SK-N-SH (cell line): Measurements from ENCODE around the gene MACROD2. TPM values are rescaled to one million over a fixed set of nuclear protein-coding genes. Genes with fewer than 3 reads are reported as not detected.

Experiments used
- CTCF ChIA-PET: fragments of 300-600, 350-600 bp; formaldehyde crosslinking; extraction: SDS; loops from one replicate; lab custom pipeline; 2021; lab: Yijun Ruan, JAX
- POLR2A ChIA-PET: fragments of 350-600 bp; sonication (Branson Sonifier 250); formaldehyde crosslinking; extraction: SDS; loops from one replicate; lab custom pipeline; 2020; ENCODE audit warnings: antibody characterized with exemption, inconsistent platforms; lab: Yijun Ruan, JAX
- DNase-seq: peaks from one replicate; pipeline ENCODE4 v3.0.0; 2012
- H2AFZ ChIP-seq: fragments of 200-600 bp; sonication (generic); 2 replicates; pipeline ENCODE4 v1.8.1; 2016; ENCODE audit warnings: antibody characterized with exemption, mild to moderate bottlenecking, low read depth
- H3F3A ChIP-seq: fragments of 200-600 bp; sonication (generic); replicated peaks from 2 replicates; pipeline ENCODE3; 2016; ENCODE audit warnings: antibody characterized with exemption, mild to moderate bottlenecking; ENCODE audit not compliant: insufficient read depth
- H3K27ac ChIP-seq, 2 experiments: fragments of 200-500 bp in 1 of 2; fragments of 200-600 bp in 1 of 2; sonication (Bioruptor generic) in 1 of 2; sonication (generic), shearing (Covaris generic) in 1 of 2; 2 replicates each; pipeline versions ENCODE4 v1.5.1 to v1.6.1; 2014 to 2016; ENCODE audit warnings: low read depth in 2 of 2, inconsistent platforms in 1 of 2, low read length in 1 of 2, mild to moderate bottlenecking in 1 of 2, mixed read lengths in 1 of 2
- H3K27me3 ChIP-seq: fragments of 200-600 bp; sonication (generic), shearing (Covaris generic); 2 replicates; pipeline ENCODE4 v1.6.1; 2016; ENCODE audit warnings: mixed run types; ENCODE audit not compliant: insufficient read depth
- H3K36me3 ChIP-seq, 2 experiments: fragments of 200-500 bp in 1 of 2; fragments of 200-600 bp in 1 of 2; sonication (Bioruptor generic) in 1 of 2; sonication (generic) in 1 of 2; replicated peaks in 1 of 2; 2 replicates each; pipeline versions ENCODE3 to v1.5.1; 2014 to 2016; ENCODE audit warnings: low read length in 1 of 2, mild to moderate bottlenecking in 1 of 2; ENCODE audit not compliant: insufficient read depth in 2 of 2, control insufficient read depth in 1 of 2
- H3K4me1 ChIP-seq, 2 experiments: fragments of 200-500 bp in 1 of 2; fragments of 200-600 bp in 1 of 2; sonication (Bioruptor generic) in 1 of 2; sonication (generic), shearing (Covaris generic) in 1 of 2; 2 replicates each; pipeline versions ENCODE4 v1.5.1 to v1.6.1; 2014 to 2016; ENCODE audit warnings: low read depth in 1 of 2, low read length in 1 of 2, mixed run types in 1 of 2; ENCODE audit not compliant: insufficient read depth in 2 of 2, control insufficient read depth in 1 of 2
- H3K4me2 ChIP-seq: fragments of 200-600 bp; sonication (generic), shearing (Covaris generic); 2 replicates; pipeline ENCODE4 v1.6.1; 2017; ENCODE audit warnings: mixed run types
- H3K4me3 ChIP-seq, 2 experiments: fragments of 200-500 bp in 1 of 2; fragments of 200-600 bp in 1 of 2; sonication (Bioruptor generic) in 1 of 2; sonication (generic), shearing (Covaris generic) in 1 of 2; 2 replicates each; pipeline versions ENCODE4 v1.5.1 to v1.8.1; 2014 to 2016; ENCODE audit warnings: low read depth in 2 of 2, inconsistent platforms in 1 of 2, low read length in 1 of 2, mild to moderate bottlenecking in 1 of 2, mixed read lengths in 1 of 2, moderate library complexity in 1 of 2
- H3K79me2 ChIP-seq: fragments of 200-600 bp; sonication (generic); 2 replicates; pipeline ENCODE4 v1.8.1; 2017; ENCODE audit warnings: mild to moderate bottlenecking; ENCODE audit not compliant: insufficient read depth
- H3K9ac ChIP-seq: fragments of 200-600 bp; sonication (generic); 2 replicates; pipeline ENCODE4 v1.6.1; 2017; ENCODE audit warnings: mixed run types
- H3K9me2 ChIP-seq: fragments of 200-600 bp; sonication (generic); 2 replicates; pipeline ENCODE4 v1.6.1; 2017; ENCODE audit warnings: mixed run types
- H3K9me3 ChIP-seq: fragments of 200-600 bp; sonication (generic); 2 replicates; pipeline ENCODE4 v1.6.1; 2017; ENCODE audit warnings: mixed run types, mild to moderate bottlenecking, moderate library complexity
- H4K20me1 ChIP-seq: fragments of 200-600 bp; sonication (generic); 2 replicates; pipeline ENCODE4 v1.6.1; 2017; ENCODE audit warnings: mild to moderate bottlenecking, mixed run types; ENCODE audit not compliant: insufficient read depth
- CHD2 ChIP-seq: fragments of 150-350 bp; IDR thresholded peaks from 2 replicates; pipeline ENCODE4 v1.6.1; 2018; ENCODE audit warnings: low read length; ENCODE audit not compliant: partially characterized antibody
- EP300 ChIP-seq, 2 experiments: IDR thresholded peaks; 2 replicates each; pipeline versions ENCODE4 v1.4.0 to v1.6.1; 2012; ENCODE audit warnings: borderline replicate concordance in 1 of 2, low read depth in 1 of 2, low read length in 1 of 2
- FOXJ3 ChIP-seq: sonication (generic); formaldehyde crosslinking; IDR thresholded peaks from 2 replicates; pipeline ENCODE4 v1.5.1; 2020; ENCODE audit warnings: mild to moderate bottlenecking, missing genetic modification reagents
- FOXM1 ChIP-seq: IDR thresholded peaks from 2 replicates; pipeline ENCODE4 v1.4.0; 2012; ENCODE audit warnings: low read depth, mild to moderate bottlenecking
- GABPA ChIP-seq: IDR thresholded peaks from 2 replicates; pipeline ENCODE4 v1.4.0; 2012; ENCODE audit warnings: low read depth, mild to moderate bottlenecking
- JUND ChIP-seq: IDR thresholded peaks from 2 replicates; pipeline ENCODE4 v1.4.0; 2012
- MEF2A ChIP-seq: IDR thresholded peaks from 2 replicates; pipeline ENCODE4 v1.4.0; 2012; ENCODE audit warnings: low read depth, borderline replicate concordance
- NFIC ChIP-seq: IDR thresholded peaks from 2 replicates; pipeline ENCODE4 v1.4.0; 2012; ENCODE audit warnings: borderline replicate concordance
- NRF1 ChIP-seq: IDR thresholded peaks from 2 replicates; pipeline ENCODE4 v1.6.1; 2012; ENCODE audit warnings: low read depth, mild to moderate bottlenecking, low read length
- POLR2AphosphoS5 ChIP-seq: IDR thresholded peaks from 2 replicates; pipeline ENCODE4 v1.6.1; 2012; ENCODE audit warnings: low read depth, low read length
- RAD21 ChIP-seq: IDR thresholded peaks from 2 replicates; pipeline ENCODE4 v1.6.1; 2012; ENCODE audit warnings: mild to moderate bottlenecking, low read length
- RCOR1 ChIP-seq: fragments of 150-350 bp; IDR thresholded peaks from 2 replicates; pipeline ENCODE4 v1.6.1; 2017; ENCODE audit warnings: antibody characterized with exemption, low read length
- REST ChIP-seq: IDR thresholded peaks from 2 replicates; pipeline ENCODE4 v1.6.1; 2012; ENCODE audit warnings: mild to moderate bottlenecking, low read depth, low read length, moderate library complexity
- RFX5 ChIP-seq: IDR thresholded peaks from 2 replicates; pipeline ENCODE4 v1.6.1; 2012; ENCODE audit warnings: mild to moderate bottlenecking, improper control_type of control experiment, low read length
- RXRA ChIP-seq: IDR thresholded peaks from 2 replicates; pipeline ENCODE4 v1.4.0; 2012; ENCODE audit warnings: low read depth, mild to moderate bottlenecking, borderline replicate concordance
- TAF1 ChIP-seq: IDR thresholded peaks from 2 replicates; pipeline ENCODE4 v1.6.1; 2012; ENCODE audit warnings: low read depth, mild to moderate bottlenecking, low read length, moderate library complexity, borderline replicate concordance
- TCF12 ChIP-seq: IDR thresholded peaks from 2 replicates; pipeline ENCODE4 v1.4.0; 2012
- TEAD4 ChIP-seq: IDR thresholded peaks from 2 replicates; pipeline ENCODE4 v1.4.0; 2012; ENCODE audit warnings: mild to moderate bottlenecking, borderline replicate concordance; ENCODE audit not compliant: insufficient read depth
- USF1 ChIP-seq: IDR thresholded peaks from 2 replicates; pipeline ENCODE4 v1.4.0; 2012; ENCODE audit warnings: low read depth, borderline replicate concordance
- WGBS: methylation state at CpG from one replicate; pipeline ENCODE4 v1.1.6; 2017; ENCODE audit warnings: low lambda C conversion rate; 5-methylcytosine and 5-hydroxymethylcytosine counted together
- polyA plus RNA-seq, 3 experiments: library from polyadenylated mRNA; depleted of rRNA; stranded (reverse); fragments of >200 nt; gene quantifications; 2 replicates each; pipeline ENCODE4 v1.2.3, GENCODE V29; 2012
- TF ChIP-seq, protein P1 (sequence below): fragments of 150-350 bp; IDR thresholded peaks from 2 replicates; pipeline ENCODE4 v1.6.1; 2017; ENCODE audit warnings: antibody characterized with exemption, low read length, low read depth, borderline replicate concordance

The MACROD2 gene
- polyA plus RNA-seq, 1 of the 3 experiments (the other 2 are of a cell fraction): 0.33 TPM

DNA sequence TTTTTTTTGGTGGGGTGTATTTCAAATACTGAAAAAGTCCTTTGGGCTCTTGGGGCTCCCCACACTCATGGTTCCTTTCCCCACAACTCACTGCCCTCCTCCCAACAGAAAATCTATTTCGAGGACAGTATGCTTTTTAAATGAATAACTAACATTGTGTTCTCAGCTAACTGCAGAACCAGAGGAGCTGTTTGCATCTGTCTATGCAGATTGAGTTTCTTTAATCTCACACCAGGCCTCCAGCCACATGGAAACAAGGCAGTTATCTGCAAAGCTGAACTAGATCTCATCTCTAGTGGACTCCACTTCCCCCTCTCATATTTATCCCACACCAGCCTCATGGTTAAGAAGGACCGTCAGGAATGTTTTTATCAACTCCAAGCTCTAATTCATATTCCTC lies 1622.8 kb downstream of the MACROD2 start:
- Histone ChIP-seq H3K4me1 (no peaks in the 10 kb centered on the region; a peak in 2 of 4 replicates), H2AFZ (no peak overlapping the region), H3K4me2 (no peak overlapping the region), H3F3A (no peaks in the 10 kb centered on the region), H3K36me3 (no peaks in the 10 kb centered on the region), H3K9ac (no peak overlapping the region), H3K9me3 (no peaks in the 10 kb centered on the region), H4K20me1 (no peaks in the 10 kb centered on the region), H3K27me3 (no peaks in the 10 kb centered on the region), H3K27ac (no peak overlapping the region), H3K79me2 (no peaks in the 10 kb centered on the region), H3K4me3 (no peak overlapping the region), H3K9me2 (no peaks in the 10 kb centered on the region)
- 53% methylated on average over 2 of the region's 2 CpGs for WGBS
- ChIA-PET POLR2A (no interaction called here), CTCF (no interaction called here)
- no peak for TF ChIP-seq GABPA
- no peak for TF ChIP-seq EP300 (IDR thresholded peaks at IDR 0.05; ENCODE audit: borderline replicate concordance in 1 of 2, low read depth in 1 of 2, low read length in 1 of 2)
- no peak for TF ChIP-seq CHD2
- no peak for TF ChIP-seq JUND
- TF ChIP-seq REST: no peak
- no peak for TF ChIP-seq TAF1
- no peak for DNase-seq

GRCh38 chr20:15618912-15619311 lies 1623.6 kb downstream of the MACROD2 start:
- no peaks in the 10 kb centered on the region for H3K79me2 ChIP-seq
- H3K4me2 ChIP-seq: no peak overlapping the region
- no peaks in the 10 kb centered on the region for H3K36me3 ChIP-seq
- CTCF ChIA-PET: no interaction called here
- H3K4me3 ChIP-seq: no peak overlapping the region
- no peaks in the 10 kb centered on the region for H3K9me3 ChIP-seq
- POLR2A ChIA-PET: no interaction called here
- no peak for DNase-seq
- H3F3A ChIP-seq: no peaks in the 10 kb centered on the region
- WGBS: 69% methylated on average over 5 of the region's 5 CpGs
- H3K9me2 ChIP-seq: no peaks in the 10 kb centered on the region
- H4K20me1 ChIP-seq: no peaks in the 10 kb centered on the region
- H3K27ac ChIP-seq: no peak overlapping the region
- H2AFZ ChIP-seq: no peak overlapping the region
- TF ChIP-seq TEAD4: no peak
- no peak for TF ChIP-seq FOXM1
- no peak for TF ChIP-seq POLR2AphosphoS5
- H3K4me1 ChIP-seq: no peaks in the 10 kb centered on the region
- H3K9ac ChIP-seq: no peak overlapping the region
- H3K27me3 ChIP-seq: no peaks in the 10 kb centered on the region

- DNase-seq: no peak
- Histone ChIP-seq H3K4me1 (no peaks in the 10 kb centered on the region), H4K20me1 (no peaks in the 10 kb centered on the region), H3K9me2 (no peaks in the 10 kb centered on the region), H3K27me3 (no peaks in the 10 kb centered on the region), H3K27ac (no peak overlapping the region), H3K36me3 (no peaks in the 10 kb centered on the region), H3F3A (no peaks in the 10 kb centered on the region), H3K79me2 (no peaks in the 10 kb centered on the region), H3K4me2 (no peak overlapping the region), H3K9me3 (no peaks in the 10 kb centered on the region), H2AFZ (no peak overlapping the region), H3K9ac (no peak overlapping the region), H3K4me3 (no peak overlapping the region)
- WGBS: 69% methylated on average over 4 of the region's 4 CpGs
- CTCF ChIA-PET: interaction anchor here (0.6 kb wide), 1 partner anchor 1224 kb away, joined by 3 read pairs; no protein-coding TSS in a partner anchor
- POLR2A ChIA-PET: no interaction called here
- TF ChIP-seq RFX5 (no peak), TEAD4 (no peak), NFIC (no peak), FOXJ3 (CRISPR knock-in tag) (no peak), USF1 (no peak), RXRA (no peak), TCF12 (no peak), RAD21 (no peak), CHD2 (no peak), MEF2A (no peak), NRF1 (no peak), RCOR1 (no peak)
- TF ChIP-seq, protein P1, sequence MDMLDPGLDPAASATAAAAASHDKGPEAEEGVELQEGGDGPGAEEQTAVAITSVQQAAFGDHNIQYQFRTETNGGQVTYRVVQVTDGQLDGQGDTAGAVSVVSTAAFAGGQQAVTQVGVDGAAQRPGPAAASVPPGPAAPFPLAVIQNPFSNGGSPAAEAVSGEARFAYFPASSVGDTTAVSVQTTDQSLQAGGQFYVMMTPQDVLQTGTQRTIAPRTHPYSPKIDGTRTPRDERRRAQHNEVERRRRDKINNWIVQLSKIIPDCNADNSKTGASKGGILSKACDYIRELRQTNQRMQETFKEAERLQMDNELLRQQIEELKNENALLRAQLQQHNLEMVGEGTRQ: no peak
Measured at GRCh38 chr20:15619341-15619740, 1624.0 kb downstream of the MACROD2 start.
